HG03108 (cell line): ENCODE measurements around the gene AKAP13.
A peak's percentile ranks its signal among the peaks of the same experiment; 100 is the strongest.
"Not testable (repeated sequence)": the region's sequence is repeated elsewhere in the genome, so short reads cannot be mapped to it uniquely, and the experiment has no call there.

Experiments
- ATAC-seq: cut with Tn5 transposase; IDR thresholded peaks from one replicate; pipeline ENCODE4 v1.9.1; 2021; ENCODE audit warnings: moderate library complexity; ENCODE audit not compliant: unreplicated experiment

The AKAP13 gene

DNA sequence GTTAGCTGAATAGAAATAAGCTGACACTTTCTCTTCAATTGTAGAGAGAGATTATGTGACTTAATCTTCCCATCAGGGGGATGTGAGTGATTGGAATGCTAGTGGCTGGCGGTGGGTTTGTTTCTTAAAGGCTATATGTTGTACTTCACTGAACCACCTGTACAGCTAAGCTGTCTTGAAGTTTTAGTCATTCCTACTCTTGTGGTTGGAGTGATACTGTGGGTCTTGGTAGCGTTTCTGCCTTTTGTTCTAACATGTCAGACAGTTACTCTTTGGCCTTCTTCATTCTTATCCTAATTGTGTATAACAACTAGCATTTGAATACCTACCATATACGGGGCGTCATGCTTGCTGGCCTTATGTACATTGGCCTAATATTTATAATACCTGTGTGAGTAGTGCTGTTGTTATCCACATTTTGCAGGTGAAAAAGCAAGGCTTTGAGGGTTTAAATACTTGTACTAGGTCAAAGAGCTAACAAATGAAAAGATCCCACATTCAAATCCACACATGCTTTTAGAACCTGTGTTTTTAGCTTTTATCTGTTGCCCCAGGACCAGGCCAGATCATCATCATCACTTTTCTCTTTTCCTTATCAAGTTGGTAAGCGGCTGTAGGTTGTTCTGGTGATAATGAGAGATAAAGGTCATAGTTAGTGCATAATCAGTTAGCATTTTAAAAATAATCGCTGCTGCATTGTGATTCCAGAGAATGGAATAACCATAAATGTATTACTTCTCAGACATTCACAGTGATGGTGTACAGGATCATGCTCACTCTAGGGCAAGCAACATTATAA, 50.2 kb downstream of the AKAP13 start:
- peak; percentile 93 for ATAC-seq

DNA sequence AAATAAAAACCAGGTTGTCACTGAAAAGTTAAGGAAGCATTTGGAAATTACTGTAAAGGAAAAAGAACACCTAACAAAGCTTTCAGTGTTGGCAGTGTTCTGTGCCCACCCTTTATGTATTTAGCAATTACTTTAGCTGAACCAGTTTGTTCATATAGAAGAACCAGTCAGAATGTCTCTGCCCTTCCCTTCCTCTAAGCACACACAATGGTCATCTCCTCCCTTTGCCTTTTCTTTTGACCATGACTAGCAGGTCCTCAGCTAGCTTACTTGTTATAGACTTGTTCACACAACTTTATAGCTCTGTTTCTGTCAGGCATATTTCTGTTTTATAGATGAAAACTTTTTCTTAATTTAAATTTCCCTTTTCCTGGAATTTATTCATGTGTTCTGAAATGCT, 59.6 kb downstream of the AKAP13 start:
- ATAC-seq = no peak

DNA sequence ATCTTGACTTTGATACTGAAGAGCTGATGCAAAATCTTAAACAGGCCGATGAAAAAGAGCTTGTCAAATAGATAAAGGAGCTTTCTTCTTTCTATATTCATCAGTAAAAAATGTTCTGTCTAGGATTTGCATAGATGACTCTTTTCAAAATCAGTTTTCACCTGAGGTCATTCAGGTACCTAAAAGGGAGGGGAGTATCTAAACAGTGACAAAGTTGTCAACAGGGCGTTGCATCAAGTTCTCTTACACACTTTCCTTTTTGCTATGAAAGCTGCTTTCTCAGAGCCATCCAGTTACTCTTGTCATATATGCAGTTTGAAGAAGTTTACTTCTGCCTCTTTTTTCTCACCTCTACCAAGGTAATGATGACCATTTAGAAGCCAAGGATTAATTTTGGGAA, 60.0 kb downstream of the AKAP13 start:
- ATAC-seq = no peak

DNA sequence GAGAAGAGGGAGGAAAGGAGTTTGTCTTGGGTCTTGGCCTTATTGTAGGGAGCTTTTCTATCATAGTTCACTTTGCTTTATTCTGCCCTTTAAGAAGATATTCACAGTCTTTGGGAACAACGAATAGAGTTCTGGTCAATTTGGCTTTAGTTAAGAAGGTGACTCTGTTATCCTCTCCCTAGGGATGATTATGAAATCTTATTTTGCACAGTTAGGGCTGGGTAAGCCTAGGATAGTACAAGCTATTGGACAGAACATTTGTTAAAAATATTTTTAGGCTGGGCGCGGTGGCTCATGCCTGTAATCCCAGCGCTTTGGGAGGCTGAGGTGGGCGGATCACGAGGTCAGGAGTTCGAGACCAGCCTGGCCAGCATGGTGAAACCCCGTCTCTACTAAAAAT, 61.5 kb downstream of the AKAP13 start:
- ATAC-seq = not testable (repeated sequence)

DNA sequence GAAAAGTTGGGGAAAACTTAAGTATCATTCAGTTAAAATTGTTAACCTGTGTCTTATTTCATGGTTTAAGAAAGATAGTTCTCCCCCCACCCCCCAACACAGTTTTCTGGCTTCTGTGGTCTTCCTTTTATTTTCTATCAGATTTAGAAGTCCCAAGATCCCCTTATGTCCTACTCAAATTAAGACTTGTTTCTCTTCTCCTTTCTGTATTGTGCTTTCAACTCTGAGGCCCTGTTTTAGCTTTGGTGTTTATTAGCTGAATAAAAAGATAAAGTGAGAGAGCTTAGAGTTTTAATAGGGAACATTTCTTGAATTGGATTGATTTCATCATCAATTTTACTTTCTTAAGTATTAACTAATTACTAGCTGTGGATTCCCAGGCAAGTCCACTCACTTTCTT, 62.6 kb downstream of the AKAP13 start:
- peak; percentile 39 for ATAC-seq

DNA sequence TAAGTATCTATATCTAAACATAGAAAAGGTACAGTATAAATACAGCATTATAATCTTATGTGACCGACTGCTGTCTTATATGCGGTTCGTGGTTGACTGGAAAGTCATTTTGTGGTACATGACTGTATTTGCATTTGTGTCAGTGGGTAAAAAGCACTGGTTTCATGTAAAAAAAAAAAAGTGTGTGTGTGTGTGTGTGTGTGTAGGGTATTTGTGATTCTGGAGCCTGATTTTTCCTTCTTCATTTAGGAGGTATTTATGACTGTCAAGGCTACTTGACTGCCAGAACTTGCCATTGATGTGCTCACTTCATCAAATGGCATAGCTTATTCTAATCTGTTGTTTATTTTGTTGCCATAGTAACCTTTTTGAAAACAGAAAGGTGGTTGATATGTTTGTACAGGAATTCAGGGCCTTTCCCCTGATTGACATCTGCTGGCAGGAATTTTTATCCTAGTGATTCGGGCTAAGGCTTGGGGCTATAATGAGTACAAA, 63.2 kb downstream of the AKAP13 start:
- peak; percentile 77 for ATAC-seq

DNA sequence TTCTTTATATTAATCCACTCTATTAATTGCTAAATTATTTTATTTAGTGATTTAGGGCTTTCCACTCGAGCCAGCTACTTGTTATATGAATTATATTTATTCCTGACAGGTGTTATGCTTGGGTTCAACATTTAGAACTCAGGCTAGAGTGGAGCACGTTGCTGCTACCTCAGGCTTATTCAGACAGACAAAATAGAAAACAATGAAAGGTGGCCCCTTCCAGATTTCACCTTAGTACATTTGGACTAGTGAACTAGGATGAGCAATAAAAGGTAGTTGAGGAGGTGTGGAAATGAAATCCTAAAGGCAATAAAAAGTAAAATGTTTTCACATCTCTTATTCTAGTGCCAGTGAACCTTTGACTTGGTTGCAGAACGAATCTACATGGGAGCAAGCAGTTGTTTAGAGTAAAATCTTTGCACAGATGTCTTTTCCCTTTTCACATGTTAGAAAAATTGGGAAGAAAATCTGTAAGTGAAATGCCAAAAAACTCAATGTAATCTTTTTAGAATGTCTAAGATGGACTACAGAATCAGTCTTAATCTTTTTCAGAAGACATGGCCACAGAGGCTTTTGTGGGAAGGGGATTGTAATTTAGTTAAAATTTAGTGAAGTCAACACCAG, 63.8 kb downstream of the AKAP13 start:
- ATAC-seq = no peak

DNA sequence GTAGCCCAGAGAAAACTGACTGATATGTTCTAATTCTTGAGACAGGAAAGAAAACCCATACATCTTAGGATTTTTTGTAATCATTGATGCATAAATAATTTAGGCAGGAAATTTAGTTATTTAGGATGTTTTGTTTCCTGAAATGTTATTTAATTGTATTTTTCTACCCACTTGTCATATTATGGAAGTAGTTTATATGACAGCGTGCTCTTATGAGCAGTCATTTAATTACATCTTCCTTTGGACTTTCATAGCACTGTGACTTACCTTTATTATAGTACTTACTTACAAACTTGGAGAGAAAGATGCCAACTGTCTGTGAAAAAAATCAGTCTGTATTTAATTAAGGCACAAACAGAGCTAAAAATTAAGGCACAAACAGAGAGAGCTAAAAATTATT, 65.0 kb downstream of the AKAP13 start:
- ATAC-seq = no peak

DNA sequence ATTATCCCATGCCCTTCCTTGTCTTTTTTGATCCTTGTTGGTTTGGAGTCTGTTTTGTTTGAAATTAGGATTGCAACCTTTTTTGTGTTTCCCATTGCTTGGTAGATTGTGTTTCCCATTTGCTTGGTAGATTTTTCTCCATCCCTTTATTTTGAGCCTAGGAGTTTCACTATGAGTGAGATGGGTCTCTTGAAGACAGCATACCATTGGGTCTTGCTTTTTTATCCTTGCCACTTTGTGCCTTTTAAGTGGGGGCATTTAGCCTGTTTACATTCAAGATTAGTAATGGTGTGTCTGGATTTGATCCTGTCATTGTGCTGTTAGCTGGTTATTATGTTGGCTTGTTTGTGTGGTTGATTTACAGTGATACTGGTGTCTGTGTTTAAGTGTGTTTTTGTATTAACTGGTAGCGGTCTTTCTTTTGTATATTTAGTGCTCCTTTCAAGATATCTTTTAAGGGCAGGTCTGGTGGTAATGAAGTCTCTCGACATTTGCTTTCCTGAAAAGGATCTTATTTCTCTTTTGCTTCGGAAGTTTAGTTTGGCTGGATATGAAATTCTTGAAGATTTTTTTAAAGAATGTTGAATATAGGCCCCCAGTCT, 70.8 kb downstream of the AKAP13 start:
- no peak for ATAC-seq

DNA sequence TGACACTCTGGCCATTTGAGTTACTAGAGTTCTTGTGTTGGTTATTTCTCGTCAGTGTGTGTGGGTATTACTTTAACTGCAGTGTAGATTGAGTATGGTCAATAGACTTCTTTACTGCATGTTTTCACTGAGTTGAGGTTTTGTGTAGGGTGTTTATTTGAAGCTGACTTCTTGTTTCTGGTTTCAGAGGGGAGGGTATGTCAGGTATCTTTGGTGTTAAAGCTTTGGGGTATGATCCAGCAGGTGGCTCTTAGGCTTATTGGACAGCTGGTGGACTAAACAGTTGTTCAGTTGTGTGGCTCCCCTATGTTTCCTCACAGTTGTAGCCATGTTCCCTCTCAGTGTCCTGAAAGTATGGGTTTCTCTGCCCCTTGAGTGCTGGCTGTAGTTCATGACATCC, 72.0 kb downstream of the AKAP13 start:
- ATAC-seq = no peak

DNA sequence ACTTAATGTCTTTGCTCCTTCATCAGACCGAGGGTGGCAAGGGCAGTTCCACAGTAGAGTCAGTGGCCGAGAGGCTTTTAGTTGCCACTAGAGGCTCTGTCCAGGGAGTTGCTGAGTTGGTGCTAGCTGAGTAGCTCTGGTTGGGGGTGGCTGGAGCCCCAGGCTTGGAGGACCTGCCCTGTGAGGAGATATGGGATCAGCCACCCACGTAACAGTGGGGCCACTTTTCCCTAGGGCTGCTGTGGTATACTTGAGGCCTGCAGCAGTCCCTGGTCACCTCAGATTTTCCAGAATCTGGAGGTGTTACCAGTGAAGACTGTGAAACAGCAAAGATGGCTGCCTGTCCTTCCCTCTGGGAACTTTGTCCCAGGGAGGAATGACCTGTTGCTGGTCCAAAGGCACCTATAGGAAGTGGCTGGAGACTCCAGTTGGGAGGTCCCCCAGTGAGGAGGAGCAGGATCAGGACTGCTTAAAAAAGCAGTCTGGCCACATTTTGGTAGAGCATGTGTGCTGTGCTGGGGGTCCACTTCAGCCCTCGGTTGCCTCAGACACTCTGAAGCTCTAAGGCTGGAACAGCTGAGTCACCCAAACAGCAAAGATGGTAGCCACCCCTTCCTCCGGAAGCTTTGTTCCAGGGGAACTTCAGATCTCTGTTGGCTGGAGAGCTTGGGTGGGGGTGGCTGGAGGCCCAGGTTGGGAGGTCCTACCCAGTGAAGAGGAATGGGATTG, 72.9 kb downstream of the AKAP13 start:
- ATAC-seq = no peak

DNA sequence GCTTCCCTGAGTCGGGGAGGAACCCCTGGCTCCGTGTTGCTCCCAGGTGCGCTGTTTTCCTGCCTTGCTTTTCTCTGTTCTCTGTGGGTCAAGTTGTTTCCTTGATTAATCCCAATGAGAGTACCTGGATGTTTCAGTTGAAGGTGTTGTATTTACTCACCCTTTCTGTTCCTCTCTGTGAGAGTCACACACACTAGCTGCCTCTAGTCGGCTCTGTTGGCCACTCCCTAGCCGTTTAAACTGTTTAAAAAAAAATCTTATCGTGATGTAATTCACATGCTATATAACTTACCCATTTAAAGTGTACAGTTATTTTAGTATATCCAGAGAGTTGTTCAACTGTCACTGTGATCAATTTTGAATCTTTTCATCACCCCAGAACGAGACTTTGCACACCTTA, 74.0 kb downstream of the AKAP13 start:
- no peak for ATAC-seq

DNA sequence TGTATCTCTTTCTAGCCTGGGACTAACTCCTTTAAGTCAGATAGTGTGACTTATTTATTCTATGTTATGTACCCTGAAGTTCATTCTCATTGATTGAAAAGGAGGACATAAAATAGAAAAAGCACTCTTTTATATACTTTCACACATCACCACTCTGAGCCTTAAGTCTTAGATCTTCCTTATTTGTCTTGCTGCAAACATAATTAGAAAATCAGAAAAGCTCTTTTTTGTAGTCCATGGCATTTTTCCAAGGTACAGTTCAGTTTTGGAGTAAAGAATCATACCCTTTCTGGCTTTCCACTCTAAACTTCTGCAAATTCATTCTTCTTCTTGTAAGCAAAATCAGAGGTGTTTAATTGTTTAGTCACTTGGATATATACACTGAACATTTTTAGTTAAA, 75.5 kb downstream of the AKAP13 start:
- no peak for ATAC-seq

DNA sequence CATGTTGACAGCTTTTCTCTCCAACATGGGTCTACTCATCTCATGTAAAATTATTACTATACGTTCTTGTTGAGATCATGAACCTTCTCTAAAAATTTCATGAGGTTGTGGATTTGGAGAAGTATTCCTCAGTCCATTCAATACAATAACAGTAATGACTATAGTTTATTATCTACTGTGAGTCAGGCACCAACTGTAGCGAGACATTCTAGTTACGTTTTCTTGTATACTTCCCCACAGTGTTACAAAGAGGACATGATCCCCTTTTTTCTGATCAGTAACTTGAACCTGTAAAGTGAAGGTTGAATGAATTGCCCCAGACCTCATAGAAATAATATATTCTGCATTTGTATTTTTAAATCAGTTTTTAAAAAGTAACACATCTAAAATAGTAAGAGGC, 76.4 kb downstream of the AKAP13 start:
- ATAC-seq = no peak

DNA sequence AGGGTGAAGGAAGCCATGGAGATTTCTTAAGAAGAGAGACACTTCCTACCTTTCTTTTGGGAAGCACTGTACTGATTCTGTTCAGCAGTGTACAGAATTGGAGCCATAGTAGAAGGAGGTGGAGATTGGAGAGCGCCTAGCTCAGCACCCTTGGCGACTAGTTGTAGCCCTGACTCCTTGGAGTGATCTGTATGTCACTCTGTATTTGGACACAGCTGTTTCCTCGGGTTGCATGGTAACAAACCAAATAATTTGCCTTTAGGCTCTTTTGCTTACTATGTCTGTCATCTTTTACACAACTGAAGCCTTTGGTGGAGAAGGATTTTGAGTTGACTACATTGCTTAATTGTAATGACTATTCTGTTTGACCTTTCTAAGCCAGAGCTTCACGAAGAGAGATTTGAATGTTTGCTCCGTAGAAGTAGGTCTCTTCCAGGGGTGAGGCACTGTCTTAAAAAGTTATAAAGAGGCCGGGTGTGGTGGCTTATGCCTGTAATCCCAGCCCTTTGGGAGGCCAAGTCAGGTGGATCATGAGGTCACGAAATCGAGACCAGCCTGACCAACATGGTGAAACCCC, 77.1 kb downstream of the AKAP13 start:
- peak; percentile 74 for ATAC-seq

DNA sequence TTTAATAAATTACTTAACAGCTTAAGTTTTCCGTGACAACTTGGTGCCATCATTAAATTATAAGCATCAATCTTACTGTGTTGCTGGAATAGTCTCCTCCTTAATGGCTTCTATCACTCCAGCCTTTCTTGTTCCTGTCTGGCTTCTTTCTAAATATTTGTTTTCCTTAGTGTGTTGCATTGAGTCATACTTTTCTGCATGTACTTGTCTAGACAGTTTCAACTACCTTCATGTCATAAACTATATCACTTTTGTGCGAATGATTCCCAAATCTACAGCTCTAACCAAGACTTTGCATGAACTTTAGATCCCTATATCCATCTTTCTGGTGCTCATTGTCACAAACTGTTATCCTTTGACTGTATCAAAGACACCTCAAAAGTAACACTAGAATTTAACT, 78.4 kb downstream of the AKAP13 start:
- ATAC-seq = no peak

DNA sequence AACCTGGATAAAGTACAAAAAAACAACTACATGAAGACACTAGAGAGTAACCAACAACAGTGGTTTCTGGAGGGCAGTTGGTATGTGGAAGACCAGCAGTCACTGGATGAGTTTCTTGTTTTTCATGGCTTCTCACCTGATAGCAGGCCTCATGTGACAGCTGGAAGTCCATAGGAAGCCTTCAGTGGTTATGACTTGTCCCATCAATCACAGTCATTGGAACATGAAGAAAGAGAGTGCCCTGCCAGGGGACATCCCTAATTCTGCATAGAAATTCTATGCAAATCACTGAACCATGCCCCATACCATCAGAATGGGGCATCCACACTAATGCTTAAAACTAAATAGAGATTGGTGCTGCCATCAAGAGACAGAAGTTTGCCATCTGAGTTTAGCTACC, 81.6 kb downstream of the AKAP13 start:
- ATAC-seq = no peak

DNA sequence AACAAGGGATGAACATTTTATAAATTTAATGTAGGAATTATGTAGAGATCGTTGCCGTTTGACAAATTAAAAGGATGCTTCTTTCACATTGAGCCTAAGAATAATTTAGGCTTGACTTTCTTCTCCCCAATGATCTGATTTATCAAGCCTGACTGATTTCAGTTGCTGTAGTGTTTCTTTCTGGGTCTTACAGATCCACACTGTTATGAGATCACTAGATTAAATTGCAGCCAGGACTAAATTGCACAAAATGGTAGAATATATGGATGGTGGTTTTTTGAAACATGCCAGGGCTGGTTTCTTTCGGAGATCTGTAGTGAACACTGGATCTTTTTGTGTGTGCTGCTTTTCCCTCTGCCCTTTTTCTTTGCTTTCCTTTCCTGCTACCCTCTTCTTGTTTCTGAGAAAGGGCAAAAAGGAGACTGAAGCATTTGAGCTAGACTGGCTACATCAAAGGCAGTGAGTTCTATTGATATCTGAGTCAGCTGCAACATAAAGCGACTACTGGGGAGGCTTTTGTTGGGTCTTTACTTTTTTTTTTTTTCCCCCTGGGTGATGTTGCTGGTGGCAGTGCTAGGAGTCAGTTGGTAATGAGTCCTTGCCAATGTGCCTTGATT, 83.0 kb downstream of the AKAP13 start:
- ATAC-seq = no peak

DNA sequence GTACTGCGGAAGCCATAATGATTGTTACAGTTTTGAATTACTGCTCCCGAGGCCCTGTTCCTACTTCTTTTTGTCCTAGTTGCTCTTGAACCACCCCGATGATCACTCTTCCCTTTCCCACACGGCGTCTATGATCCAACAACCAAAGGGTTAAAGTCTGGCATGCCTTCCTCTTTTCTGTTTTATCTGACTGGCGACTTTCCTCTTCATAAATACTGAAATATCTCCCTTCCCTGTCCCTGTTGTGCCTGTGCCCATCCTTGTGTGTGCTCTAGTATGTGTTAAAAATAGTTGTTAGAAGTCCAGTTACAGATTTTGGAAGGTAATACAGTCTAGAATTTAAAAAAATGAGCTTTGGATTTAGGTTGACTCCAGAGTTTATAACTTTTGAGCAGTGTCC, 83.6 kb downstream of the AKAP13 start:
- ATAC-seq = no peak

DNA sequence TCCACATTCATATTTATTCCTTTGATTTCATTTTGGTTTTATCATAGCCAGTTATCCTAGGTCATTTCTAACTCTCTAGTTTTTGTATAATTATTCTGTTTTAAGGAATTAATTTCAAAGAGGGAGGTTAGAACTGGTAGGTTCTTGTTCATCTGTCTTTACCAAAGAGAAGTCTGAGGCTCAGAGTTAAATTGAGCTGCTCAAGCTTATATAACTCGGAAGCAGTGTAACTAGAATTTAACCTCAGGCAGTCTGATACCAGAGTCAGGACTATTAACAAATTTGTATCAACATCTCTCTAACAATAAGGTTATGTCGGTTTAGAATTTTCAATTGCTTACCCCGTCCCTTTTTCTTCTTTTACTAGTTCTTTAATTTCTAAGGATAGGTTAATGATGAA, 84.1 kb downstream of the AKAP13 start:
- no peak for ATAC-seq
